Urinary bladder (tissue), 4 donors: Measurements from ENCODE around the gene ANTXR1. TPM values are rescaled to one million over a fixed set of nuclear protein-coding genes. Genes with fewer than 3 reads are reported as not detected.

Experiments
- DNase-seq: peaks from one replicate; pipeline ENCODE4 v3.0.0-alpha.2; 2015; ENCODE audit errors: extremely low spot score
- H3K27ac ChIP-seq: one replicate; pipeline ENCODE4 v1.5.1; 2013; ENCODE audit warnings: low read depth, mild to moderate bottlenecking, moderate library complexity
- H3K36me3 ChIP-seq: one replicate; pipeline ENCODE4 v1.6.1; 2013; ENCODE audit warnings: mild to moderate bottlenecking, moderate library complexity; ENCODE audit not compliant: insufficient read depth
- H3K4me1 ChIP-seq: one replicate; pipeline ENCODE4 v1.6.1; 2013; ENCODE audit warnings: mild to moderate bottlenecking, moderate library complexity; ENCODE audit not compliant: insufficient read depth
- H3K4me3 ChIP-seq: one replicate; pipeline ENCODE4 v1.5.1; 2013; ENCODE audit warnings: low read depth, low read length
- WGBS: extraction: QIAGEN DNeasy Blood & Tissue Kit; methylation state at CpG from one replicate; pipeline ENCODE4 v1.1.7; 2013; 5-methylcytosine and 5-hydroxymethylcytosine counted together
- polyA plus RNA-seq: library from polyadenylated mRNA; stranded (reverse); fragments of 200-250 nt; gene quantifications from one replicate; pipeline ENCODE4 v1.2.3, GENCODE V29; 2013
- total RNA-seq: library from RNA; depleted of rRNA; stranded (reverse); fragments of >200 nt; gene quantifications from one replicate; pipeline ENCODE4 v1.2.3, GENCODE V29; 2014
- donor health status: healthy with polysubstance abuse.
- donor health status: healthy.

ANTXR1 gene
- 138 TPM for total RNA-seq
- polyA plus RNA-seq = 53.0 TPM

- DNase-seq = peak; percentile 76
- under 1% methylated on average over 63 of the region's 63 CpGs for WGBS
- H3K36me3 ChIP-seq = no peaks in the 10 kb centered on the region
- H3K4me3 ChIP-seq = peak within 1 kb of the TSS; percentile 74
- H3K4me1 ChIP-seq = no peaks in the 10 kb centered on the region
- H3K27ac ChIP-seq = peak within 1 kb of the TSS; percentile 82
Observed at GRCh38 chr2:69013142-69013839, at the start of gene ANTXR1. Gene ANTXR1 (plus strand): TSS chr2:69013179. CDS start chr2:69013500, 321 bp downstream.

GRCh38 chr2:68964282-68964681 lies 48.7 kb upstream of the ANTXR1 start:
- Histone ChIP-seq H3K36me3 (no peaks in the 10 kb centered on the region), H3K4me1 (no peaks in the 10 kb centered on the region), H3K4me3 (no peak overlapping the region), H3K27ac (no peak overlapping the region)
- no peak for DNase-seq

GRCh38 chr2:68968221-68968620 lies 44.8 kb upstream of the ANTXR1 start:
- H3K36me3 ChIP-seq = no peaks in the 10 kb centered on the region
- DNase-seq = no peak
- 77% methylated on average over 1 of the region's 1 CpG for WGBS
- H3K27ac ChIP-seq = no peak overlapping the region
- H3K4me3 ChIP-seq = no peak overlapping the region
- H3K4me1 ChIP-seq = no peaks in the 10 kb centered on the region

- DNase-seq = no peak
- Histone ChIP-seq H3K36me3 (no peaks in the 10 kb centered on the region), H3K4me1 (no peaks in the 10 kb centered on the region), H3K27ac (no peak overlapping the region), H3K4me3 (no peak overlapping the region)
- 84% methylated on average over 8 of the region's 8 CpGs for WGBS
Observed at GRCh38 chr2:68969736-68970490, 43.1 kb upstream of the ANTXR1 start.

GRCh38 chr2:68970566-68971265 lies 42.3 kb upstream of the ANTXR1 start:
- Histone ChIP-seq H3K36me3 (no peaks in the 10 kb centered on the region), H3K27ac (no peak overlapping the region), H3K4me3 (no peak overlapping the region), H3K4me1 (no peaks in the 10 kb centered on the region)
- WGBS = 74% methylated on average over 8 of the region's 8 CpGs
- DNase-seq = no peak

- 49% methylated on average over 5 of the region's 5 CpGs for WGBS
- Histone ChIP-seq H3K27ac (no peak overlapping the region), H3K4me1 (no peaks in the 10 kb centered on the region)
Observed at GRCh38 chr2:68971591-68972231, 41.3 kb upstream of the ANTXR1 start.

GRCh38 chr2:68974251-68974650 lies 38.7 kb upstream of the ANTXR1 start, which contains the start of gene GKN1:
Gene GKN1 (plus strand): TSS chr2:68974636. CDS start chr2:68974678, 42 bp downstream.
- Histone ChIP-seq H3K27ac (no peak within 1 kb of the TSS), H3K4me1 (no peaks in the 10 kb centered on the region), H3K4me3 (no peak within 1 kb of the TSS), H3K36me3 (no peaks in the 10 kb centered on the region)
- DNase-seq = no peak
- WGBS = 47% methylated on average over 3 of the region's 3 CpGs

More at GRCh38 chr2:68971591-68972231, 41.3 kb upstream of the ANTXR1 start:
- no peak for DNase-seq
- no peak overlapping the region for H3K4me3 ChIP-seq
- no peaks in the 10 kb centered on the region for H3K36me3 ChIP-seq

GRCh38 chr2:68974946-68975665 lies 37.9 kb upstream of the ANTXR1 start:
- DNase-seq = no peak
- 63% methylated on average over 9 of the region's 9 CpGs for WGBS
- Histone ChIP-seq H3K27ac (no peak overlapping the region), H3K4me3 (no peak overlapping the region), H3K36me3 (no peaks in the 10 kb centered on the region), H3K4me1 (no peaks in the 10 kb centered on the region)

GRCh38 chr2:68975844-68976243 lies 37.1 kb upstream of the ANTXR1 start:
- Histone ChIP-seq H3K27ac (no peak overlapping the region), H3K36me3 (no peaks in the 10 kb centered on the region), H3K4me1 (no peaks in the 10 kb centered on the region), H3K4me3 (no peak overlapping the region)
- WGBS = over 99% methylated on average over 2 of the region's 2 CpGs
- no peak for DNase-seq

- Histone ChIP-seq H3K4me3 (no peak overlapping the region), H3K27ac (no peak overlapping the region), H3K4me1 (no peaks in the 10 kb centered on the region), H3K36me3 (no peaks in the 10 kb centered on the region)
- no peak for DNase-seq
- 80% methylated on average over 4 of the region's 4 CpGs for WGBS
Observed at GRCh38 chr2:68977453-68977852, 35.5 kb upstream of the ANTXR1 start.

GRCh38 chr2:68978098-68978497 lies 34.9 kb upstream of the ANTXR1 start:
- Histone ChIP-seq H3K4me1 (no peaks in the 10 kb centered on the region), H3K4me3 (no peak overlapping the region), H3K36me3 (no peaks in the 10 kb centered on the region), H3K27ac (no peak overlapping the region)
- WGBS = 67% methylated on average over 3 of the region's 3 CpGs
- DNase-seq = no peak

GRCh38 chr2:68980956-68981355 lies 32.0 kb upstream of the ANTXR1 start:
- Histone ChIP-seq H3K4me3 (no peak overlapping the region), H3K36me3 (no peaks in the 10 kb centered on the region), H3K27ac (no peak overlapping the region), H3K4me1 (no peaks in the 10 kb centered on the region)
- DNase-seq = no peak
- 75% methylated on average over 1 of the region's 1 CpG for WGBS

- Histone ChIP-seq H3K27ac (no peak overlapping the region), H3K4me3 (no peak overlapping the region), H3K36me3 (no peaks in the 10 kb centered on the region), H3K4me1 (no peaks in the 10 kb centered on the region)
- DNase-seq = no peak
- 76% methylated on average over 5 of the region's 5 CpGs for WGBS
Observed at GRCh38 chr2:68987021-68987503, 25.9 kb upstream of the ANTXR1 start.
